ENCODE results near the gene FHOD1.

Gene FHOD1

GRCh38 chr16:67250045-67250327 lies 2.7 kb upstream of the FHOD1 start (continued):
- no peak for TF ChIP-seq ZNF488 (tag by site-specific recombination; IDR thresholded peaks at IDR 0.05)
- no peak for TF ChIP-seq ZNF404 (tag by site-specific recombination; IDR thresholded peaks at IDR 0.05)
- TF ChIP-seq FEZF1 (tag by site-specific recombination; IDR thresholded peaks at IDR 0.05), result no peak

DNA sequence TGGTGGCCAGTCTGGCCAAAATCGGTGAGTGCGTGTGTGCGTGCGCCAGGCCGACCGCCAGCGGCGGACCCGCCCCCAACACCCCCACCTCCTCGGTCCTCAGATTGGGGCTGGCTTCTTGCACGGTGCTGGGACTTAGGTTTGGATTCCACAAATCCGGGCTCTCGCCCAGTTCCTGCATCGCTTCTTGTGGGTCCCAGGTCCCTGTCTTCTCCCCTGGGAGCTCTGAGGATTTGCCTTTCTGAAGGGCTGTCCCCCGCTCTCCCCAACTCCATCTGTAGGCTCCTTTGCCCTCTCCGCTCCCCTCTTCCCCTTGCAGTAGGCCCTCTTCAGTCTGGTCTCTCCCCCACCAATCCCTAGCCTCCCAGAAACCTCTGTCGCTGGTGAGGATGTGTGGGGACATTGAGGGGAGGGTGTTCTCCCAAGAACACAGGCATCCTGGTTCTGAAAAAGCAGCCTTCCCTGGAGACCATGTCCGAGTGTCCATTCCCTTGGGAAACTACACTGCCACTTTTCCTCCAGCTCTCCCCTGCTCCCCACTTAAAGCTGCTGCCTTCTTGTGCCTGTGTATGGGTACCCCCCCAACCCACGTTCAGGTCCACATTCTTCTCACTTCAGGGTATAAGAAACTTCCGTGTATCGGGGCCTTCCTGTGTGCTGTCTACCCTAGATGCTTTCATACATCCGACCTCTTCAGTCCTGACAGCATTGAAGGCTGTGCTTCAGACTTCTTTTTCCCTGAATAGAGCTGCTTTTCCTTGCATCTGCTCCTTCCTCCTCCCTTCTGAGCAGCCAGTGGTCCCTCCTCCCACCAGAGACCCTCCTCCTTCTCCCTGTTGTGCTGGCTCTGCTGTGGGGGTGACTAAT lies 2.1 kb upstream of the FHOD1 start:
- Histone ChIP-seq H3K4me3 (ENCODE audit: low read depth, low read length) (peak overlapping the region; percentile 8), H3K4me1 (ENCODE audit: control insufficient read depth, insufficient read depth, low read length) (peaks cover 9% of the 10 kb centered on the region; the same call in 1 of the 2 replicates), H3K27ac (ENCODE audit: extremely low read depth, low read depth, low read length) (no peak overlapping the region; the same call in 1 of the 2 replicates), H3K9me3 (ENCODE audit: control insufficient read depth, insufficient read depth, low read depth, low read length) (no peaks in the 10 kb centered on the region), H3K36me3 (ENCODE audit: control insufficient read depth in 2 of 2, insufficient read depth in 1 of 2, low read length in 2 of 2) (peaks cover 0 to 8% of the 10 kb centered on the region in 2 experiments; a peak in 1 of 3 replicates)
- ChIA-PET CTCF (interaction anchor here (0.6 to 2.3 kb wide), 6 partner anchors 10 to 203 kb away, joined by 3 to 7 read pairs (median 4); no protein-coding TSS in a partner anchor), POLR2A (interaction anchor here (0.8 to 7.4 kb wide), 3 partner anchors 13 to 21 kb away, joined by 3 to 109 read pairs (median 8); partner anchors contain the start of gene TMEM208)
- TF ChIP-seq ZNF654 (tag by site-specific recombination; IDR thresholded peaks at IDR 0.05; ENCODE audit: low read depth), result no peak
- TF ChIP-seq HOXC10 (CRISPR knock-in tag; IDR thresholded peaks at IDR 0.05), result no peak
- TF ChIP-seq ZNF777 (tag by site-specific recombination; IDR thresholded peaks at IDR 0.05; ENCODE audit: borderline replicate concordance), result no peak
- peak; percentile 7; the same call in 1 of the 2 replicates for TF ChIP-seq ZFHX2 (tag by site-specific recombination; conservative IDR thresholded peaks at IDR 0.05)
- TF ChIP-seq SP7 (tag by site-specific recombination; IDR thresholded peaks at IDR 0.05), result peak; percentile 16; the same call in 1 of the 2 replicates
- TF ChIP-seq KLF9 (tag by site-specific recombination; IDR thresholded peaks at IDR 0.05; ENCODE audit: low read depth), result peak; percentile 55
- TF ChIP-seq ZNF692 (tag by site-specific recombination; IDR thresholded peaks at IDR 0.05), result 0 out of 2 replicates have a peak, but pooled peaks have one; percentile 10
- TF ChIP-seq, protein P1, sequence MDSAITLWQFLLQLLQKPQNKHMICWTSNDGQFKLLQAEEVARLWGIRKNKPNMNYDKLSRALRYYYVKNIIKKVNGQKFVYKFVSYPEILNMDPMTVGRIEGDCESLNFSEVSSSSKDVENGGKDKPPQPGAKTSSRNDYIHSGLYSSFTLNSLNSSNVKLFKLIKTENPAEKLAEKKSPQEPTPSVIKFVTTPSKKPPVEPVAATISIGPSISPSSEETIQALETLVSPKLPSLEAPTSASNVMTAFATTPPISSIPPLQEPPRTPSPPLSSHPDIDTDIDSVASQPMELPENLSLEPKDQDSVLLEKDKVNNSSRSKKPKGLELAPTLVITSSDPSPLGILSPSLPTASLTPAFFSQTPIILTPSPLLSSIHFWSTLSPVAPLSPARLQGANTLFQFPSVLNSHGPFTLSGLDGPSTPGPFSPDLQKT (IDR thresholded peaks at IDR 0.05; ENCODE audit: borderline replicate concordance, low read depth, low read length), result no peak
- TF ChIP-seq, protein P2, sequence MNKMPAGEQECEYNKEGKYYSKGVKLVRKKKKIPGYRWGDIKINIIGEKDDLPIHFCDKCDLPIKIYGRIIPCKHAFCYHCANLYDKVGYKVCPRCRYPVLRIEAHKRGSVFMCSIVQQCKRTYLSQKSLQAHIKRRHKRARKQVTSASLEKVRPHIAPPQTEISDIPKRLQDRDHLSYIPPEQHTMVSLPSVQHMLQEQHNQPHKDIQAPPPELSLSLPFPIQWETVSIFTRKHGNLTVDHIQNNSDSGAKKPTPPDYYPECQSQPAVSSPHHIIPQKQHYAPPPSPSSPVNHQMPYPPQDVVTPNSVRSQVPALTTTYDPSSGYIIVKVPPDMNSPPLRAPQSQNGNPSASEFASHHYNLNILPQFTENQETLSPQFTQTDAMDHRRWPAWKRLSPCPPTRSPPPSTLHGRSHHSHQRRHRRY (tag by site-specific recombination; IDR thresholded peaks at IDR 0.05), result no peak
- TF ChIP-seq, protein P3, sequence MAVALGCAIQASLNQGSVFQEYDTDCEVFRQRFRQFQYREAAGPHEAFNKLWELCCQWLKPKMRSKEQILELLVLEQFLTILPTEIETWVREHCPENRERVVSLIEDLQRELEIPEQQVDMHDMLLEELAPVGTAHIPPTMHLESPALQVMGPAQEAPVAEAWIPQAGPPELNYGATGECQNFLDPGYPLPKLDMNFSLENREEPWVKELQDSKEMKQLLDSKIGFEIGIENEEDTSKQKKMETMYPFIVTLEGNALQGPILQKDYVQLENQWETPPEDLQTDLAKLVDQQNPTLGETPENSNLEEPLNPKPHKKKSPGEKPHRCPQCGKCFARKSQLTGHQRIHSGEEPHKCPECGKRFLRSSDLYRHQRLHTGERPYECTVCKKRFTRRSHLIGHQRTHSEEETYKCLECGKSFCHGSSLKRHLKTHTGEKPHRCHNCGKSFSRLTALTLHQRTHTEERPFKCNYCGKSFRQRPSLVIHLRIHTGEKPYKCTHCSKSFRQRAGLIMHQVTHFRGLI (tag by site-specific recombination; IDR thresholded peaks at IDR 0.05), result 0 out of 2 replicates have a peak, but pooled peaks have one; percentile 46
- 0 out of 2 replicates have a peak, but pooled peaks have one; percentile 22 for TF ChIP-seq GLIS2 (tag by site-specific recombination; IDR thresholded peaks at IDR 0.05)
- TF ChIP-seq, protein P4, sequence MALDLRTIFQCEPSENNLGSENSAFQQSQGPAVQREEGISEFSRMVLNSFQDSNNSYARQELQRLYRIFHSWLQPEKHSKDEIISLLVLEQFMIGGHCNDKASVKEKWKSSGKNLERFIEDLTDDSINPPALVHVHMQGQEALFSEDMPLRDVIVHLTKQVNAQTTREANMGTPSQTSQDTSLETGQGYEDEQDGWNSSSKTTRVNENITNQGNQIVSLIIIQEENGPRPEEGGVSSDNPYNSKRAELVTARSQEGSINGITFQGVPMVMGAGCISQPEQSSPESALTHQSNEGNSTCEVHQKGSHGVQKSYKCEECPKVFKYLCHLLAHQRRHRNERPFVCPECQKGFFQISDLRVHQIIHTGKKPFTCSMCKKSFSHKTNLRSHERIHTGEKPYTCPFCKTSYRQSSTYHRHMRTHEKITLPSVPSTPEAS (tag by site-specific recombination; IDR thresholded peaks at IDR 0.05), result no peak
- TF ChIP-seq ZNF114 (tag by site-specific recombination; IDR thresholded peaks at IDR 0.05), result no peak
- TF ChIP-seq, protein P5, sequence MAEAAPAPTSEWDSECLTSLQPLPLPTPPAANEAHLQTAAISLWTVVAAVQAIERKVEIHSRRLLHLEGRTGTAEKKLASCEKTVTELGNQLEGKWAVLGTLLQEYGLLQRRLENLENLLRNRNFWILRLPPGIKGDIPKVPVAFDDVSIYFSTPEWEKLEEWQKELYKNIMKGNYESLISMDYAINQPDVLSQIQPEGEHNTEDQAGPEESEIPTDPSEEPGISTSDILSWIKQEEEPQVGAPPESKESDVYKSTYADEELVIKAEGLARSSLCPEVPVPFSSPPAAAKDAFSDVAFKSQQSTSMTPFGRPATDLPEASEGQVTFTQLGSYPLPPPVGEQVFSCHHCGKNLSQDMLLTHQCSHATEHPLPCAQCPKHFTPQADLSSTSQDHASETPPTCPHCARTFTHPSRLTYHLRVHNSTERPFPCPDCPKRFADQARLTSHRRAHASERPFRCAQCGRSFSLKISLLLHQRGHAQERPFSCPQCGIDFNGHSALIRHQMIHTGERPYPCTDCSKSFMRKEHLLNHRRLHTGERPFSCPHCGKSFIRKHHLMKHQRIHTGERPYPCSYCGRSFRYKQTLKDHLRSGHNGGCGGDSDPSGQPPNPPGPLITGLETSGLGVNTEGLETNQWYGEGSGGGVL (tag by site-specific recombination; IDR thresholded peaks at IDR 0.05), result peak; percentile 29; the same call in 1 of the 2 replicates
- TF ChIP-seq SCRT2 (tag by site-specific recombination; IDR thresholded peaks at IDR 0.05), result no peak
- peak; percentile 16; the same call in 1 of the 2 replicates for TF ChIP-seq ZNF335 (tag by site-specific recombination; conservative IDR thresholded peaks at IDR 0.05)
- no peak for TF ChIP-seq KLF7 (tag by site-specific recombination; IDR thresholded peaks at IDR 0.05; ENCODE audit: borderline replicate concordance)
- TF ChIP-seq ZNF76 (tag by site-specific recombination; IDR thresholded peaks at IDR 0.05; ENCODE audit: borderline replicate concordance, low read depth), result peak; percentile 83
- peak; percentile 62 for TF ChIP-seq SP2 (tag by site-specific recombination; IDR thresholded peaks at IDR 0.05)
- 0 out of 2 replicates have a peak, but pooled peaks have one; percentile 14 for TF ChIP-seq ZBTB20 (tag by site-specific recombination; IDR thresholded peaks at IDR 0.05)
- TF ChIP-seq ZXDB (tag by site-specific recombination; IDR thresholded peaks at IDR 0.05), result 0 out of 2 replicates have a peak, but pooled peaks have one; percentile 22

All from HEK293 (cell line).